ENCODE data around the gene ACER1. TPM values are rescaled to one million over a fixed set of nuclear protein-coding genes. Genes with fewer than 3 reads are reported as not detected.

Gene ACER1
- 0.03 TPM for polyA plus RNA-seq (2013, experiment 1 of 2)
- polyA plus RNA-seq (2013, experiment 2 of 2): not detected

- Histone ChIP-seq H2BK120ac (ENCODE audit: low read depth, low read length) (no peak within 1 kb of the TSS), H3K9me3 (ENCODE audit: control insufficient read depth, low read length) (no peaks in the 10 kb centered on the region), H3K4me2 (ENCODE audit: low read length, poor library complexity, severe bottlenecking) (no peak within 1 kb of the TSS), H2AFZ (ENCODE audit: low read depth, low read length) (no peak within 1 kb of the TSS), H3K23ac (ENCODE audit: low read length in 2 of 2) (no peak within 1 kb of the TSS), H3K27ac (ENCODE audit: low read length, poor library complexity, severe bottlenecking) (no peak within 1 kb of the TSS), H2BK15ac (ENCODE audit: low read depth, poor library complexity, severe bottlenecking) (no peak within 1 kb of the TSS), H3K4me1 (ENCODE audit: control insufficient read depth, insufficient read depth, low read depth, low read length) (no peaks in the 10 kb centered on the region), H3K18ac (ENCODE audit: low read depth in 1 of 2, low read length in 2 of 2) (no peak within 1 kb of the TSS), H3K4me3 (ENCODE audit: insufficient read depth in 1 of 2, low read depth in 1 of 2, low read length in 2 of 2) (no peak within 1 kb of the TSS), H3K27me3 (ENCODE audit: control insufficient read depth in 1 of 2, insufficient read depth in 1 of 2, low read length in 2 of 2) (peaks cover 0 to 26% of the 10 kb centered on the region in 2 experiments), H2AK5ac (ENCODE audit: low read length, severe bottlenecking) (no peak within 1 kb of the TSS), H4K8ac (ENCODE audit: low read length) (no peak within 1 kb of the TSS), H3K14ac (ENCODE audit: low read length in 2 of 2) (no peak within 1 kb of the TSS), H3K4ac (ENCODE audit: low read depth in 1 of 2, low read length in 2 of 2) (no peak within 1 kb of the TSS), H2BK12ac (ENCODE audit: low read length in 2 of 2) (no peak within 1 kb of the TSS), H3K9ac (ENCODE audit: low read length) (no peak within 1 kb of the TSS), H2BK5ac (ENCODE audit: low read depth, low read length, poor library complexity, severe bottlenecking) (no peak within 1 kb of the TSS), H3K36me3 (ENCODE audit: control insufficient read depth in 1 of 2, insufficient read depth in 2 of 2, low read depth in 1 of 2, low read length in 2 of 2) (no peaks in the 10 kb centered on the region), H4K91ac (ENCODE audit: low read length) (no peak within 1 kb of the TSS), H3K79me1 (replicated peaks; ENCODE audit: low read length, poor library complexity, severe bottlenecking) (no peaks in the 10 kb centered on the region)
- DNase-seq: no peak
- 83% methylated on average over 17 of the region's 17 CpGs for WGBS
These were observed at the start of gene ACER1 for GRCh38 chr19:6333439-6333838. Gene ACER1 (minus strand): TSS chr19:6333612. CDS start chr19:6333551, 61 bp downstream.

- Histone ChIP-seq H2BK12ac (ENCODE audit: low read length in 2 of 2) (no peak overlapping the region), H2AK5ac (ENCODE audit: low read length, severe bottlenecking) (no peak overlapping the region), H3K4me2 (ENCODE audit: low read length, poor library complexity, severe bottlenecking) (no peak overlapping the region), H3K14ac (ENCODE audit: low read length in 2 of 2) (no peak overlapping the region), H2BK15ac (ENCODE audit: low read depth, poor library complexity, severe bottlenecking) (no peak overlapping the region), H2BK5ac (ENCODE audit: low read depth, low read length, poor library complexity, severe bottlenecking) (no peak overlapping the region), H3K36me3 (ENCODE audit: control insufficient read depth in 1 of 2, insufficient read depth in 2 of 2, low read depth in 1 of 2, low read length in 2 of 2) (peaks cover 88 to 90% of the 10 kb centered on the region in 2 experiments), H3K23ac (ENCODE audit: low read length in 2 of 2) (no peak overlapping the region), H3K4me3 (ENCODE audit: insufficient read depth in 1 of 2, low read depth in 1 of 2, low read length in 2 of 2) (no peak overlapping the region), H4K91ac (ENCODE audit: low read length) (no peak overlapping the region), H3K79me1 (replicated peaks; ENCODE audit: low read length, poor library complexity, severe bottlenecking) (peaks cover 27% of the 10 kb centered on the region), H3K4ac (ENCODE audit: low read depth in 1 of 2, low read length in 2 of 2) (no peak overlapping the region), H3K27ac (ENCODE audit: low read length, poor library complexity, severe bottlenecking) (no peak overlapping the region), H2BK120ac (ENCODE audit: low read depth, low read length) (no peak overlapping the region), H2AFZ (ENCODE audit: low read depth, low read length) (no peak overlapping the region), H3K9ac (ENCODE audit: low read length) (no peak overlapping the region), H3K4me1 (ENCODE audit: control insufficient read depth, insufficient read depth, low read depth, low read length) (peaks cover 8% of the 10 kb centered on the region), H3K9me3 (ENCODE audit: control insufficient read depth, low read length) (peaks cover 9% of the 10 kb centered on the region), H3K18ac (ENCODE audit: low read depth in 1 of 2, low read length in 2 of 2) (no peak overlapping the region), H4K8ac (ENCODE audit: low read length) (no peak overlapping the region), H3K27me3 (ENCODE audit: control insufficient read depth in 1 of 2, insufficient read depth in 1 of 2, low read length in 2 of 2) (no peaks in the 10 kb centered on the region)
- no peak for DNase-seq
- 98% methylated on average over 19 of the region's 19 CpGs for whole genome bisulfite sequencing
These were observed 49.8 kb upstream of the ACER1 start for GRCh38 chr19:6383188-6383587.

GRCh38 chr19:6381030-6381750 lies 47.8 kb upstream of the ACER1 start:
- no peak overlapping the region for H2AFZ ChIP-seq (ENCODE audit: low read depth, low read length)
- H3K27me3 ChIP-seq (ENCODE audit: control insufficient read depth in 1 of 2, insufficient read depth in 1 of 2, low read length in 2 of 2): no peaks in the 10 kb centered on the region
- H2BK12ac ChIP-seq (ENCODE audit: low read length in 2 of 2): no peak overlapping the region
- H3K4me2 ChIP-seq (ENCODE audit: low read length, poor library complexity, severe bottlenecking): no peak overlapping the region
- no peak overlapping the region for H3K14ac ChIP-seq (ENCODE audit: low read length in 2 of 2)
- no peak overlapping the region for H4K91ac ChIP-seq (ENCODE audit: low read length)
- peaks cover 9% of the 10 kb centered on the region for H3K9me3 ChIP-seq (ENCODE audit: control insufficient read depth, low read length)
- H3K79me1 ChIP-seq (replicated peaks; ENCODE audit: low read length, poor library complexity, severe bottlenecking): peaks cover 13% of the 10 kb centered on the region
- H2BK120ac ChIP-seq (ENCODE audit: low read depth, low read length): no peak overlapping the region
- no peak overlapping the region for H3K18ac ChIP-seq (ENCODE audit: low read depth in 1 of 2, low read length in 2 of 2)
- H4K8ac ChIP-seq (ENCODE audit: low read length): no peak overlapping the region
- H2BK5ac ChIP-seq (ENCODE audit: low read depth, low read length, poor library complexity, severe bottlenecking): no peak overlapping the region
- H3K4me1 ChIP-seq (ENCODE audit: control insufficient read depth, insufficient read depth, low read depth, low read length): peaks cover 16% of the 10 kb centered on the region
- WGBS: 98% methylated on average over 36 of the region's 40 CpGs
- H3K23ac ChIP-seq (ENCODE audit: low read length in 2 of 2): no peak overlapping the region
- no peak overlapping the region for H2AK5ac ChIP-seq (ENCODE audit: low read length, severe bottlenecking)
- no peak overlapping the region for H3K4ac ChIP-seq (ENCODE audit: low read depth in 1 of 2, low read length in 2 of 2)
- H3K27ac ChIP-seq (ENCODE audit: low read length, poor library complexity, severe bottlenecking): no peak overlapping the region
- no peak overlapping the region for H3K4me3 ChIP-seq (ENCODE audit: insufficient read depth in 1 of 2, low read depth in 1 of 2, low read length in 2 of 2)
- H3K9ac ChIP-seq (ENCODE audit: low read length): no peak overlapping the region
- H2BK15ac ChIP-seq (ENCODE audit: low read depth, poor library complexity, severe bottlenecking): no peak overlapping the region
- DNase-seq: no peak
- peaks cover 72 to 73% of the 10 kb centered on the region in 2 experiments for H3K36me3 ChIP-seq (ENCODE audit: control insufficient read depth in 1 of 2, insufficient read depth in 2 of 2, low read depth in 1 of 2, low read length in 2 of 2)

- Histone ChIP-seq H2BK5ac (ENCODE audit: low read depth, low read length, poor library complexity, severe bottlenecking) (no peak overlapping the region), H3K4me2 (ENCODE audit: low read length, poor library complexity, severe bottlenecking) (no peak overlapping the region), H2AK5ac (ENCODE audit: low read length, severe bottlenecking) (no peak overlapping the region), H3K4me1 (ENCODE audit: control insufficient read depth, insufficient read depth, low read depth, low read length) (peaks cover 22% of the 10 kb centered on the region), H3K9me3 (ENCODE audit: control insufficient read depth, low read length) (peaks cover 9% of the 10 kb centered on the region), H3K18ac (ENCODE audit: low read depth in 1 of 2, low read length in 2 of 2) (no peak overlapping the region), H2AFZ (ENCODE audit: low read depth, low read length) (no peak overlapping the region), H3K4me3 (ENCODE audit: insufficient read depth in 1 of 2, low read depth in 1 of 2, low read length in 2 of 2) (no peak overlapping the region), H3K27ac (ENCODE audit: low read length, poor library complexity, severe bottlenecking) (no peak overlapping the region), H3K4ac (ENCODE audit: low read depth in 1 of 2, low read length in 2 of 2) (no peak overlapping the region), H3K9ac (ENCODE audit: low read length) (no peak overlapping the region), H4K8ac (ENCODE audit: low read length) (no peak overlapping the region), H2BK120ac (ENCODE audit: low read depth, low read length) (no peak overlapping the region), H4K91ac (ENCODE audit: low read length) (no peak overlapping the region), H3K27me3 (ENCODE audit: control insufficient read depth in 1 of 2, insufficient read depth in 1 of 2, low read length in 2 of 2) (no peaks in the 10 kb centered on the region), H3K79me1 (replicated peaks; ENCODE audit: low read length, poor library complexity, severe bottlenecking) (peaks cover 14% of the 10 kb centered on the region), H3K14ac (ENCODE audit: low read length in 2 of 2) (no peak overlapping the region), H2BK12ac (ENCODE audit: low read length in 2 of 2) (no peak overlapping the region), H2BK15ac (ENCODE audit: low read depth, poor library complexity, severe bottlenecking) (no peak overlapping the region), H3K23ac (ENCODE audit: low read length in 2 of 2) (no peak overlapping the region), H3K36me3 (ENCODE audit: control insufficient read depth in 1 of 2, insufficient read depth in 2 of 2, low read depth in 1 of 2, low read length in 2 of 2) (peaks cover 60 to 74% of the 10 kb centered on the region in 2 experiments)
- no peak for DNase-seq
- 99% methylated on average over 3 of the region's 3 CpGs for WGBS
These were observed 46.3 kb upstream of the ACER1 start for GRCh38 chr19:6379744-6380143.
